SIG-M5 (cell line): Measurements from ENCODE around the gene TMEM256.

ENCODE experiments used
- DNase-seq: peaks from one replicate; lab custom pipeline; 2025; lab: John Stamatoyannopoulos, UW

TMEM256 gene

DNA sequence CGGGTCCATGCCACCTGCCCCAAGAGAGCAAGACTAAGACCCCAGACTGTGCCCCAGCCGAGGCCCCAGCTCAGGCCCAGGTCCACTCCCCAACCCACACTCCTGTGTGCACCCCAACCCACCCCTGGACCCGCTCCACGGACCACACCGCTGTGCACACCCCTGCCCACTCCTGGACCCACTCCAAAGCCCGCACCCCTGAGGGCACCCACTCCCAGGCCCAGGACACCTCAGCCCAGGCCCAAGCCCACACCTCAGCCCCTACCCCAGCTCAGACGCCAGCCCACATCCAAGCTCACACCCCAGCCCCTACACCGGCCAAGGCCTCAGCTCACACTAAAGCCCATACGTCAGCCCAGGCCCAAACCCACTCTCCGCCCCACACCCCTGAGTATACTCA lies 25.8 kb upstream of the TMEM256 start:
- DNase-seq: no peak

DNA sequence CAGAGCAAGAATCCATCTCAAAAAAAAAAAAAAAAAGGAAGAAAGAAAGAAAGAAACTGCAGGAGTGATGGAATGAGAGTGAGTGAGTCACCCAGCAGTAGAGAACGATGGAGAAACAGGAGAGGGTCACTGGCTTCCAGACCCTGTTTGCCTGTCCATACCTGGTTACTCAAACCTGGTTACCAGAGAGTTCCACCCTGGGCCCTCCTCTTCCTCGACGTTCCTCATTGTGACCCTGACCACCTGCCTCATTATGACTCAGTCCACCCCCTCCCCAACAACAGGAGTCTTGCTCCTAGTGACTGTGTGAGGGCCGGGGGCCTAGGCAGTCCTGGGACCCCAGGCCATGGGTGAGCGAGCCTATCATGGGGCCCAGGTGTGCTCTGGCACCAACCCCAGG lies 24.7 kb upstream of the TMEM256 start, which contains the start of gene SPEM3:
Gene SPEM3 (plus strand): TSS at position 301 of the 400 bp plus-strand sequence. CDS start 46 bp downstream, at position 347.
- no peak for DNase-seq

DNA sequence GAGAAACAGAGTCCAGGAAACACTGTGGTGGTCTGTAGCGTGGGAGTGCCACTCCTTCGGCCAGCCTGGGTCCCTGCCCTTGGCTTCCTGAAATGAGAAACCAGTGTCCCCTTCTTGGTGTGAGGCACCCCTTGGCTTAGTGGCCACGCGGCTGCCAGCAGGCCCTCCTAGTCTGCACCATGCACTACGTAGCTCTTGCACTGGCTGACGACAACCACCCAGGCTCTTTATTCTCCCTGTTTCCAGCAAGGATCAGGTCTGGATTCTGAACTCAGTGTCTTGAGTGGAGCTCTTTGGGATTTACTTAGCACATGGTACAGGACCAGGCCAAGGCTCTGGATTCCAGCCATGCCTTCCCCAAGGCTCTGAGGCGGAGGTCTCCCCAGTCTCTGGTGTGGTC lies 23.7 kb upstream of the TMEM256 start:
- no peak for DNase-seq

DNA sequence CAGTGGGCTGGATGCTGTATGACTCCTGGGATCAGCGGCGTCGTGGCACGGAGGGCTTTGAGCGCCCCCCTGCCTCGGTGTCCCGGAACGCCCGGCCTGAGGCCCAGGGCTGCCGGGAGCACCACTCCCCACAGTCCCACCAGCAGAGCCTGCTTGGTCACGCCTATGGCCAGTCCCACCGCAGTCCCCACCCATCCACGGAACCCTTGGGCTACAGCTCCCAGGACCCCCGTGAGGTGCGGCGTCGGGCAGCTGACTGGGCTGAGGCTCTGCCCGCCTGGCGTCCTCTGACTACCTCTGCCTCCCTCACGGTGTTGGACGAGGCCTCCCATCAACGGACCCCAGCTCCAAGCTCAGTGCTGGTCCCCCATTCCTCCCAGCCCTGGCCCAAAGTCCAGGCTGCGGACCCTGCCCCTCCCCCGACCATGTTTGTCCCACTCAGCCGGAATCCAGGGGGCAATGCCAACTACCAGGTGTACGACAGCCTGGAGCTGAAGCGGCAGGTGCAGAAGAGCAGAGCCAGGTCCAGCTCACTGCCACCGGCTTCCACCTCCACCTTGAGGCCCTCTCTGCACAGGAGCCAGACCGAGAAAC lies 23.1 kb upstream of the TMEM256 start:
- no peak for DNase-seq

DNA sequence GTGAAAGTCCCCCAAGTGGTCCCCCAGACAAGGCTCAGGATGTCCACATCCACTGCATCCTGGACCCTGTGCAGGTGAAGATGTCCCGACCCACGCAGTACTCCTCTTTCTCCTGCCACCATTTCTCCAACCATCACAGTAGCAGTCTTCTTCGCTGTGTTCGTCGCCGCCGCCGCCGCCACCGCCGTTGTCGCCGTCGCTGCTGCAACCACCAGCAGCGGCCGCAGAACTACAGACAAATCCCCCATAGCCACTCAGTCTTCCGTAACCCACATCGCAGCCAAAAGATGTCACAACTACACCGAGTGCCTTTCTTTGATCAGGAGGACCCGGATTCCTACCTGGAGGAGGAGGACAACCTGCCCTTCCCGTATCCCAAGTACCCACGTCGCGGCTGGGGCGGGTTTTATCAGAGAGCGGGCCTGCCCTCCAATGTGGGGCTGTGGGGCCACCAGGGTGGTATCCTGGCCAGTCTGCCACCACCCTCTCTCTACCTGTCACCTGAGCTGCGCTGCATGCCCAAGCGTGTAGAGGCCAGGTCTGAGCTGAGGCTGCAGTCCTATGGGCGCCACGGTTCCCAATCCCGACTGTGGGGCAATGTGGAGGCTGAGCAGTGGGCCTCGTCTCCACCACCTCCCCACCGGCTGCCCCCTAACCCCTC lies 22.4 kb upstream of the TMEM256 start:
- no peak for DNase-seq

DNA sequence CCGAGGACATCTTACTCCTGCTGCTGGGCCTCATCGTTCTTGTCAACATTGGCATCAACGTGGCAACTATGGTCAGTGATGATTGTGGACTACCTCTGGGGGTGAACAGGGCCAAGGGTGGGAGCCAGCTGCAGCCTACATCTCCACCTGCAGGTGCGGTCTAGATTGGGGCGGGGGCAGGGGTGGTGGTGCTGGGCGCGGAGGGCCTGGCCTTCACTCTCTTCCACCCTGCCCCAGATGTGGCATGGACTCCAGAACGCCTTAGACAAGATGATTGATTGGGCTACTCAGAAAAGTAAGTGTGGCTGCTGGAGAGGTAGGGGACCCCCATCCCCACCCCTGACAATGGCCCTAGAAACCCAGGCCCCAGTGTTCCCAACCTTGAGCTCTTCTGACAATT lies 21.9 kb upstream of the TMEM256 start:
- no peak for DNase-seq

DNA sequence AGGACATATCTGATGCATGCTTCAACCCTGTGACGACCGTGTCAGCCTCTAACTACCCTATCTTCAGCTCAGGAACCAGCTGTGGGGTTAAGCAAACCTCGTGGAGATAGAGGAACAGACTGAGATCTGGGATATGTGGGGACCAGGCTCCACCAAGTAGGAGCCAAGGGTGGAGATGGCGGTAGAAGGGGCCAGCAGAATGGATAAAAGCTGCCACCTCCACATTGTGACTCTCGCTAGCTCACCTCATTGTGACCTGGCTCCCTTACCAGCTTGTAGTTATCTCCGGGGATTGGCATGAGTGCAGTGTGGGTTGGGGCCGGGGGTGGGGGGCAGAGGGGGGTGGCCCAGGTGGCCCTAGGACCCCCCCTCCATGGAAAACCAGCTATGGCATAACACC lies 21.4 kb upstream of the TMEM256 start, which contains the start of gene SPEM2:
Gene SPEM2 (plus strand): TSS at position 301 of the 400 bp plus-strand sequence. CDS start 73 bp downstream, at position 374.
- DNase-seq: no peak

DNA sequence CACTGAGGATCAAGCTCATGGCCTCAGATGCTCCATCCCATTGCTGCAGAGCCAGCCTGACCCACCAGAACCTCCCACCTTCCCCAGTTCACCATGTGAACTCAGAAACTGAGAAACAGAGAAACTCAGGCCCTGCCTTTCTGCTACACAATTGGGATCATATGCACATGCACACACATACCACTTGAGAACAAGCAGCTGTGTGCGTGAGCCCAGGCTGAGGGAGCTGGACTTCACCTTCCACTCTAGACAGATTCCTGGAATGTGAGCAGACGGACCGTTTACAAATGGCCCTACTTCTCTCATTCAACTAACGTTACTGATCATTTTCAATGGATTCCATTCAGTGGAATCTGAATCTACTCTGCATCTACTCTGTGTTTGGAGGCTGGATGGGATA lies 19.8 kb upstream of the TMEM256 start:
- DNase-seq: no peak

DNA sequence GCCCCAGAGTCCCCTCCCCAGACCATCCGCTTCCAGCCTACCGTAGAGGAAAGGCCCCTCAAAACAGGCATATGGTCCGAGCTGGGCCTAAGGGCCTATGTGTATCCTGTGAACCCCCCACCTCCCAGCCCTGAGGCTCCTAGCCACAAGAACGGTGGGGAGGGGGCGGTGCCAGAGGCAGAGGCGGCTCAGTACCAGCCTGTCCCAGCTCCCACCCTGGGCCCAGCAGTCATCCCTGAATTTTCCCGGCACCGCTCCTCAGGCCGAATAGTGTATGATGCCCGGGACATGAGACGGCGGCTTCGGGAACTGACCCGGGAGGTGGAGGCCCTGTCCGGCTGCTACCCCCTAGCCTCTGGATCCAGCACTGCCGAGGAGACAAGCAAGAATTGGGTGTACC lies 17.3 kb upstream of the TMEM256 start:
- no peak for DNase-seq

DNA sequence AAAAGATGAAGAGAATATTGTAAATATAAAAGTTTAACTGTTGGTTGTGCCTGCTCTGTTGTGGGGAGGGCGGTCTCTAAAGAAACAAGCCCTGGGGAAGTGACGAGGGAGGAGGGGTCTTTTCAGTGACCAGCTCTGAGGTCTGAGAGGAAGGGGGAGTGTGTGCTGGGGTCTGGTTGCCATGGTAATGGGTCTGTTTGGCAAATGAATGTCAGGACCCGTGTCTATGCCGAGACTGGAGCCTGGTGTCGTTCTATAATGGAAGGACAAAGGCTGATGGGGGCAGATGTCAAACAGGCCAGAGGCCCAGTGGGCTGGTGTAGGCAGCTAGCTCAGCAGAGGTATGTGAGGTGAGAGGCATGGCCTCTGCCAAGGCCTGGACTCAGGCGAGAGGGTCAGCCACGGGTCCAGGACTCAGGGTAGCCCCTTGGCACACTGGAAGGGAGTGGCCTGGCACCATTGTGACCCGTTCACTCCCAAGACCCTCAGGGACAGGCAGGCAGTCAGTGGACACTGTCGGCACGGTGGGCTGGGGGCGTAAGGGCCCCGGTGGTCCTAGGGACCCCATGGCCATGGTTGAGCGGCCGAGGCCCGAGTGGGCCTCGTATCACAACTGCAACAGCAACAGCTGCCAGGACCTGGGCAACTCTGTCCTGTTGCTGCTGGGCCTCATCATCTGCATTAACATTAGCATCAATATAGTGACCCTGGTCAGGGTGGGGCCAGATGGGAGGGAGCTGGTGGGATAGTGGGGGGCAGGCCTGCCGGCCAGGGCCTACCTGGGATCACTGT lies 16.1 kb upstream of the TMEM256 start, which contains the start of gene SPEM1:
Gene SPEM1 (plus strand): TSS at position 506 of the 792 bp plus-strand sequence. CDS start 61 bp downstream, at position 567.
- no peak for DNase-seq

DNA sequence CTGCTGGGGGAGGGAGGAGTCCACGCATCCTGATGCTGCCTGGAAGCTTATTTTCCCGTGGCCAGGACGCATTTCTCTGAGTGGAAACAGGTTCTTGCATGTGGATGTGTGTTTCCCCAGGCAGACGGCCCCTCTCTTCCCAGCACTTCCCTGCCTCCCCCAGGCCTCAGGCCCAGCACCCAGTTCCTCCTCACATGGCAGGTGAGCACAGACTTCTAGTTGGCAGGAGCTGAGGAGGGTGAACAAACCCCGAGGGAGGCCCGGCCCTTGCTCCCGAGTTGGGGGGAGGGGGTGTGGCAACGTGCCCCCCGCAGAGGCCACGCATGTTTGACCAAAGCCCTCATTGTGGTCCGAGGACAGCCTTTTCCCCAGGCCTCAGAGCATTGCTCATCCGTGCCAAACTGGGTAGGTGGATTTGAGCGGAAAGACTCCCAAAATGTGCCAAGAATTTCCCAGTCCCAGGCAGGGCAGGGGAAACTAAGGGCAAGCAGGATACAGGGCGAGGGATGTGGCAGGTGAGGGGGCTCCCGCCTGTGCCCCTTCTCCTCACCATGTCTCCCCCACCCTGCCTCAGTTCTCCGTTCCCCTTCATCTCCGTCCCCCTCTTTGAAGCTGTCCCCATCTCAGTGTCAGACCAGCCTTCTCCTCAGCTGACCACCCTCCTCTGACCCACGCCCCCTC lies 14.7 kb upstream of the TMEM256 start:
- no peak for DNase-seq

DNA sequence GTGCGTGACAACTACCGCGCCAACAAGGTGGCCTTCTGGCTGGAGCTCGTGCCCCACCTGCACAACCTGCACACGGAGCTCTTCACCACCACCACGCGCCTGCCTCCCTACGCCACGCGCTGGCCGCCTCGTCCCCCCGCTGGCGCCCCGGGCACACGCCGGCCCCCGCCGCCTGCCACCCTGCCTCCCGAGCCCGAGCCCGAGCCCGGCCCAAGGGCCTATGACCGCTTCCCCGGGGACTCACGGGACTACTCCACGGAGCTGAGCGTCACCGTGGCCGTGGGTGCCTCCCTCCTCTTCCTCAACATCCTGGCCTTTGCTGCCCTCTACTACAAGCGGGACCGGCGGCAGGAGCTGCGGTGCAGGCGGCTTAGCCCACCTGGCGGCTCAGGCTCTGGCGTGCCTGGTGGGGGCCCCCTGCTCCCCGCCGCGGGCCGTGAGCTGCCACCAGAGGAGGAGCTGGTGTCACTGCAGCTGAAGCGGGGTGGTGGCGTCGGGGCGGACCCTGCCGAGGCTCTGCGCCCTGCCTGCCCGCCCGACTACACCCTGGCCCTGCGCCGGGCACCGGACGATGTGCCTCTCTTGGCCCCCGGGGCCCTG lies 13.3 kb upstream of the TMEM256 start:
- DNase-seq: no peak

DNA sequence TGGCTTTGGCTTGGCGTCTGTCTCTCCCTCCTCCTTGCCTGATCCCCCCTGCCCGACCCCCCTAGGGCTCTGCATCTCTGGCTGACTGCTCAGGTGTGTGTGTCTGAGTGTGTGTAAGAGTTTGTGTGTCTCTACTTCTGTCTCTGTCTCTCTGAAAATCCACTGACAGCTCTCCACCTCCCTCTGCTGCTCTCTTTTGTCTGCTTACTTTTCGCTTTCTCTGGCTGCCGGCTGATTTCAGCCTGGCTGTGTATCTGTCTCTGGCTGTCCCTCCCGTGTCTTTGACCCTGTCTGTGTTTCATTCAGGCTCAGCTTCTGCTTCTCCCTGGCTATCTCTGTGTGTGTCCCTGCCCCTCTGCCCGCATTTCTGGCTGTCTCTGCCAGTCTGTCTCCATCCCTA lies 12.4 kb upstream of the TMEM256 start:
- DNase-seq: no peak

DNA sequence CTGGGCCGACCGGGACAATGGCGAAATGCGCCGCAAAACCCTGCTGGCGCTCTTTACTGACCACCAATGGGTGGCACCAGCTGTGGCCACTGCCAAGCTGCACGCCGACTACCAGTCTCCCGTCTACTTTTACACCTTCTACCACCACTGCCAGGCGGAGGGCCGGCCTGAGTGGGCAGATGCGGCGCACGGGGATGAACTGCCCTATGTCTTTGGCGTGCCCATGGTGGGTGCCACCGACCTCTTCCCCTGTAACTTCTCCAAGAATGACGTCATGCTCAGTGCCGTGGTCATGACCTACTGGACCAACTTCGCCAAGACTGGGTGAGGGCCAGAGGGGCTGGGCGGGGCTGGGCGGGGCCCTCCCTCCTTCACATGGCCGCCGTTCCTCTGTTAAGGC lies 11.9 kb upstream of the TMEM256 start:
- DNase-seq: no peak

DNA sequence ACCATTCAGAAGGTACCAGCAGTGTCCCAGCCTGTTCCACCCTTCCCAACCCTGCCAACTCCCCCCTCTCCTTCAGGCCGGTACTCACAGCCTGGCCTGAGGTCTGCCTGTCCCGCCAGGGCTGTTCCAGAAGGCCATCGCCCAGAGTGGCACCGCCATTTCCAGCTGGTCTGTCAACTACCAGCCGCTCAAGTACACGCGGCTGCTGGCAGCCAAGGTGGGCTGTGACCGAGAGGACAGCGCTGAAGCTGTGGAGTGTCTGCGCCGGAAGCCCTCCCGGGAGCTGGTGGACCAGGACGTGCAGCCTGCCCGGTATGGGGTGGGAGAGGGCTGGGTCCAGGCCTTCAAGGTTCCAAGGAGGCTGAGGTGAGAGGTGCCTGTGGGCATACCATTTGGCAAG lies 10.9 kb upstream of the TMEM256 start:
- DNase-seq: no peak

DNA sequence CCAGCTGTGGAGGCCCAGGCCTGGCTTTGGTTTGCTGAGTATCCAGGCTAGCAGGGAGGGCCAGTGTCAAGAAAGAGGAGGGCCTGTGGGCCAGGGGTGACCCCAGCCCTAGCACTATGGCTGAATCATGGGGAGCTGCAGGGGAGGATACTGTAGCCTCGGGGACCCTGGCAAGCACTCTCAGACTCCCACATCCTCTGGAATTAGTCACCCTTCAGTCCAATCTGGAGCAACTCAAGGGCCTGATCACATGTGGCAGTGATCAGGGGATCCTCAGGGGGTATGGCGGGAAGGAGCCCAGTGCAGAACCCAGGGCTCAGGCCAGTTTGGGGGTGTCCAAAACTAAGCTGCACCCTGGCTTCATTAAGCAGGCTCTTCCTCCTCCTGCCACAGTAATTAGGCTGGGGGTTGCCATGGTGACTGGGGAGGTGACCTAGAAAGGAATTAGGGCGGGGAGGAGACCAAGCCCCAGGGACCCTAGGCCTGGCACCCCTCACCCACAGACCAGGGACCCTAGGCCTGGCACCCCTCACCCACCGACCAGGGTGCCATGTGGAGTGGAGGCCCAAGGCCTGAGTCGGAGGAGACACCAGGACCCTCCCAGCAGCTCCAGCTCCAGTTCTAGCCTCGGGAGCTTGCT lies 9.6 kb upstream of the TMEM256 start:
- DNase-seq: no peak

DNA sequence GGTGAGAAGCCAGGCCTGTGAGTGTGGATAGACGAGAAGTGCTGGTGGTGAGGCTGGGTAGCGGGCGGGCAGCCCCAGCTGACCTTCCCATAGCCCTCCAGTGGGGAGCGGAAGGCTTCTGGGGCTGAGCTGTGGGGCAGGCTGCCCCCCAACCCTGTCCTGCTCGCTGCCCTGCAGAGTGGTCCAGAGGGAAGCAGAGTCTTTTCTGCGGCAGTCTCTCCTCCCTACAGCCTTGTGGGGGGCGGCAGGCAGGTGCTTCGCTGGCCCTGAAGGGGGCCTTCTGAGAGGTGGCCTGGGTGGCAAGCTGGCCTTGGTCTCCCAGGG lies 7.5 kb upstream of the TMEM256 start:
- no peak for DNase-seq

DNA sequence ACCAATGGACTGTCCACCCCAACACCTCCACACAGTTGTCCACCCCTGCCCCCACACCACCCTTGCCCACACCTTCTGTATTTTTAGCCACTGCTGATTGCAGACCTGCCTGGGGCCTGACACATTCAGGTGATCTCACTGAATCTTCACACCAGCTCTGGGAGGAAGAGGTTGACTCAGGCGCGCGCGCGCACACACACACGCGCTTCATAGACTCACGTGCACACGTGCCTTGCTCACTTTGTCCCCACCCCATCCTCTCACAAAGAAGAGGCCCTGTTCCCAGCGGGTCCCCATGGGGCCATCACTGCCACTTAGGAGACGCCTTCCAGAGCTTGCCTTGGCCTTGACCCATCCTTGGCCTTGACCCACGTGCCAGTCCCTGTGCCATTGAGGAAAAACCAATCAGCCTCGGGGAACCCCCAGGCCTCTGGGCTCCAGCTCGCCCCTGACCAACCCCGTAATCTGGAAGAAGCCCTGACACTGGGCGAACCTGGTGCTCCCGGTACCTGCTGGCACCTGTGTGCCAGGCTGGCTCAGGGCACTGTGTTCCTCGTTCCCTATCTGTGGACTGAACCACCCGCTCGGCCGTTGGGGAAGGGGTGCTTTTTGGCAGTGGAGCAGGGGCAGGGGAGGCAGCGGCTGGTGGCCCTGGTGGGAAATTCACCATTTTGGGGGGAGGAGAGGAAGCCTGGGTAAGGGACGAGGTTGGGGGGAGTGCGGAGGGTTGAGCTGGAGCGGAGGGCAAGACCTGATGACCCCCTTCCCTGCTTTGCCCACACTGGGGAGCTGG lies 6.9 kb upstream of the TMEM256 start:
- no peak for DNase-seq

DNA sequence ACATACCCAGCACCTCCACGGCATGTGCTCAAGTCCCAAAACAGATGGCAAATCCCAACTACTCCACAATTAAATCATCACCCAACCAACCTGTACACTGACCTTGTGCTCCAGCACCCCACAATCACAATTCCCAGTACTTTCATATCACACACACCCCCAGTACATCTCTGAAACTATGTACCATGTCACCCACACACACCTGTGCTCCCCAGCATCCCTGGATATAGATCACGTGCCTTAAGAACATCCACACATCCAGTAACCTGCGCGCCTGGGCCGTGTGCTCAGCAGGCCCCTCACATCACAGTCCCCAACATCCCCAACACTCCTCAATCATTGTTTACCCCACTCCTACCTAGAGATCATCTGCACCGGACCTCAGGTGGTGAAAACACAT lies 5.8 kb upstream of the TMEM256 start:
- DNase-seq: no peak

DNA sequence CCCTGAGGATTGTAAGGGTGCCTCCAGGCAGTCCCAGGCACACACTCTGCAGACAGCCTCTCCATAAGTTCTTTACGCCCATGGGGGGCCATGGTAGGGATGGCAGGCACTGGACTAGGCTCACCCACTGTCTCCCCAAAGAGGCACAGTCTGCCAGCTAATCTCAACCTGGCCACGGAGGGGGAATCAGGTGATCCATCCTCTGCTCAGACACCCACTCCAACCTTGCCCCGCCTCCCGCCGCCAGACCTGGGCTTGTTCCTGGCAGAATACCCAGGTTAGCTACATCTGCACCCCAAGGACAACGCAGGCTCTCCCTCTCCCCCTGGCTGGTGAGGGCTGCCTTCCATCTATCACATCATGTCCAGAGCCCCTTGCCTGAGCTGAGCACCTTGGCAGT lies 5.0 kb upstream of the TMEM256 start:
- no peak for DNase-seq

DNA sequence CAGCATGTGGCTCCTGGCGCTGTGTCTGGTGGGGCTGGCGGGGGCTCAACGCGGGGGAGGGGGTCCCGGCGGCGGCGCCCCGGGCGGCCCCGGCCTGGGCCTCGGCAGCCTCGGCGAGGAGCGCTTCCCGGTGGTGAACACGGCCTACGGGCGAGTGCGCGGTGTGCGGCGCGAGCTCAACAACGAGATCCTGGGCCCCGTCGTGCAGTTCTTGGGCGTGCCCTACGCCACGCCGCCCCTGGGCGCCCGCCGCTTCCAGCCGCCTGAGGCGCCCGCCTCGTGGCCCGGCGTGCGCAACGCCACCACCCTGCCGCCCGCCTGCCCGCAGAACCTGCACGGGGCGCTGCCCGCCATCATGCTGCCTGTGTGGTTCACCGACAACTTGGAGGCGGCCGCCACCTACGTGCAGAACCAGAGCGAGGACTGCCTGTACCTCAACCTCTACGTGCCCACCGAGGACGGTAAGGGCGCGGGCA lies 4.4 kb upstream of the TMEM256 start:
- no peak for DNase-seq
